AG09319 (cell line): ENCODE measurements around the gene MED22.
A peak's percentile ranks its signal among the peaks of the same experiment; 100 is the strongest.
"Not testable (repeated sequence)": the region's sequence is repeated elsewhere in the genome, so short reads cannot be mapped to it uniquely, and the experiment has no call there.

ENCODE experiments used
- DNase-seq: peaks from one replicate; pipeline ENCODE4 v3.0.0-alpha.2; 2010; ENCODE audit warnings: low read depth; ENCODE audit errors: extremely low read depth
- CTCF ChIP-seq: IDR thresholded peaks from 2 replicates; pipeline ENCODE4 v1.5.1; 2011; ENCODE audit warnings: low read depth, mild to moderate bottlenecking, inconsistent platforms, low read length, moderate library complexity

Gene MED22

GRCh38 chr9:133333566-133333965, 14.4 kb downstream of the MED22 start:
- TF ChIP-seq CTCF: no peak
- no peak for DNase-seq

GRCh38 chr9:133333011-133333410, 14.9 kb downstream of the MED22 start:
- no peak for TF ChIP-seq CTCF

GRCh38 chr9:133332381-133332730, 15.6 kb downstream of the MED22 start:
- no peak for TF ChIP-seq CTCF
- DNase-seq: no peak

More at GRCh38 chr9:133333011-133333410, 14.9 kb downstream of the MED22 start:
- no peak for DNase-seq

- no peak for TF ChIP-seq CTCF
- DNase-seq: no peak
Measured at GRCh38 chr9:133331641-133332380, 16.1 kb downstream of the MED22 start.

- TF ChIP-seq CTCF: no peak
- no peak for DNase-seq
Measured at GRCh38 chr9:133331221-133331620, 16.7 kb downstream of the MED22 start.

GRCh38 chr9:133329306-133330156, 18.4 kb downstream of the MED22 start:
- peak; percentile 42 for TF ChIP-seq CTCF
- not testable (repeated sequence) for DNase-seq
